Measurements from ENCODE around the gene KMT2C. TPM values are rescaled to one million over a fixed set of nuclear protein-coding genes. Genes with fewer than 3 reads are reported as not detected.
A peak's percentile ranks its signal among the peaks of the same experiment; 100 is the strongest.
"Not testable (repeated sequence)": the region's sequence is repeated elsewhere in the genome, so short reads cannot be mapped to it uniquely, and the experiment has no call there.

The KMT2C gene
- total RNA-seq, 4 donors from 2014 or later = 44.1 to 67.6 (median 63.9) TPM

- H3K9me3 ChIP-seq; in situ Hi-C loops (cut with MboI; ENCODE audit: low sequenced_read_pairs in 4 of 4); H3K27me3 ChIP-seq; DNase-seq; H3K36me3 ChIP-seq; ATAC-seq: not testable (repeated sequence)
- H3K27ac ChIP-seq = peak overlapping the region; percentile 99 to 100 (median 100)
- peaks cover 48 to 62% of the 10 kb centered on the region in 2 donors for H3K4me1 ChIP-seq
- peak overlapping the region; percentile 71 to 99 (median 92) for H3K4me3 ChIP-seq
- peak in 1 of 2 donors; percentile 7 for TF ChIP-seq POLR2A (IDR thresholded peaks at IDR 0.05)
- TF ChIP-seq CTCF (IDR thresholded peaks at IDR 0.05 in 4 of 5, conservative IDR thresholded peaks at IDR 0.05 in 1 of 5) = peak in 1 of 5 experiments; percentile 25
- intact Hi-C loops (cut with DNase I; ENCODE audit: low total_unique reads) = loop anchor here (2.0 to 10.0 kb wide), 2 partner anchors 97 to 271 kb away; no protein-coding TSS in a partner anchor
These were observed 1.9 kb downstream of the KMT2C start for GRCh38 chr7:152433721-152434490.

GRCh38 chr7:152432735-152433134 is 3.1 kb downstream of the KMT2C start:
- Histone ChIP-seq H3K27ac (peak overlapping the region; percentile 99 to 100 (median 100)), H3K4me3 (peak overlapping the region; percentile 14 to 99 (median 20)), H3K4me1 (peaks cover 59 to 66% of the 10 kb centered on the region in 2 donors)
- ATAC-seq; H3K9me3 ChIP-seq; in situ Hi-C loops (cut with MboI; ENCODE audit: low sequenced_read_pairs in 4 of 4); DNase-seq; H3K27me3 ChIP-seq; H3K36me3 ChIP-seq: not testable (repeated sequence)
- intact Hi-C loops (cut with DNase I; ENCODE audit: low total_unique reads) = loop anchor here (10.0 kb wide), 1 partner anchor 272 kb away; no protein-coding TSS in a partner anchor

GRCh38 chr7:152430854-152431253 is 4.9 kb downstream of the KMT2C start:
- Histone ChIP-seq H3K9me3 (no peaks in the 10 kb centered on the region), H3K36me3 (no peaks in the 10 kb centered on the region), H3K4me1 (peaks cover 76 to 78% of the 10 kb centered on the region in 2 donors), H3K4me3 (no peak overlapping the region), H3K27ac (peak overlapping the region; percentile 99 to 100 (median 100)), H3K27me3 (no peaks in the 10 kb centered on the region)
- intact Hi-C loops (cut with DNase I; ENCODE audit: low total_unique reads) = loop anchor here (10.0 kb wide), 1 partner anchor 274 kb away; no protein-coding TSS in a partner anchor
- DNase-seq (no peak), ATAC-seq (no peak)
- in situ Hi-C loops (cut with MboI; ENCODE audit: low sequenced_read_pairs in 4 of 4) = no loop called here
- TF ChIP-seq POLR2A (IDR thresholded peaks at IDR 0.05) (no peak), CTCF (IDR thresholded peaks at IDR 0.05 in 4 of 5, conservative IDR thresholded peaks at IDR 0.05 in 1 of 5) (no peak)

- in situ Hi-C loops (cut with MboI; ENCODE audit: low sequenced_read_pairs in 4 of 4); H3K4me3 ChIP-seq; H3K9me3 ChIP-seq; H3K36me3 ChIP-seq; H3K27me3 ChIP-seq; DNase-seq; ATAC-seq: not testable (repeated sequence)
- H3K4me1 ChIP-seq = peaks cover 84 to 85% of the 10 kb centered on the region in 2 donors
- intact Hi-C loops (cut with DNase I; ENCODE audit: low total_unique reads) = loop anchor here (10.0 kb wide), 1 partner anchor 275 kb away; no protein-coding TSS in a partner anchor
- peak overlapping the region; percentile 15 to 100 (median 99) for H3K27ac ChIP-seq
These were observed 5.7 kb downstream of the KMT2C start for GRCh38 chr7:152430118-152430517.

GRCh38 chr7:152424348-152425108 is 11.3 kb downstream of the KMT2C start:
- ATAC-seq = peak; percentile 59 to 75
- in situ Hi-C loops (cut with MboI; ENCODE audit: low sequenced_read_pairs in 4 of 4) (no loop called here), intact Hi-C loops (cut with DNase I; ENCODE audit: low total_unique reads) (no loop called here)
- DNase-seq = no peak
- peaks cover 54 to 64% of the 10 kb centered on the region in 2 donors for H3K4me1 ChIP-seq
- peak overlapping the region; percentile 8 to 62 (median 36) for H3K27ac ChIP-seq
- TF ChIP-seq POLR2A (IDR thresholded peaks at IDR 0.05) = no peak
- TF ChIP-seq CTCF (IDR thresholded peaks at IDR 0.05 in 4 of 5, conservative IDR thresholded peaks at IDR 0.05 in 1 of 5) = no peak
- H3K9me3 ChIP-seq = no peaks in the 10 kb centered on the region
- H3K4me3 ChIP-seq = no peak overlapping the region
- H3K27me3 ChIP-seq = no peaks in the 10 kb centered on the region
- H3K36me3 ChIP-seq = no peaks in the 10 kb centered on the region

Measured in gastrocnemius medialis (tissue), 4 donors.